Anterior cingulate cortex (tissue), 58 donors: ENCODE data around the gene NRG3.

Experiments used
- DNase-seq, 58 donors: peaks; one replicate each; lab custom pipeline; 2025; lab: John Stamatoyannopoulos, UW

NRG3 gene

DNA sequence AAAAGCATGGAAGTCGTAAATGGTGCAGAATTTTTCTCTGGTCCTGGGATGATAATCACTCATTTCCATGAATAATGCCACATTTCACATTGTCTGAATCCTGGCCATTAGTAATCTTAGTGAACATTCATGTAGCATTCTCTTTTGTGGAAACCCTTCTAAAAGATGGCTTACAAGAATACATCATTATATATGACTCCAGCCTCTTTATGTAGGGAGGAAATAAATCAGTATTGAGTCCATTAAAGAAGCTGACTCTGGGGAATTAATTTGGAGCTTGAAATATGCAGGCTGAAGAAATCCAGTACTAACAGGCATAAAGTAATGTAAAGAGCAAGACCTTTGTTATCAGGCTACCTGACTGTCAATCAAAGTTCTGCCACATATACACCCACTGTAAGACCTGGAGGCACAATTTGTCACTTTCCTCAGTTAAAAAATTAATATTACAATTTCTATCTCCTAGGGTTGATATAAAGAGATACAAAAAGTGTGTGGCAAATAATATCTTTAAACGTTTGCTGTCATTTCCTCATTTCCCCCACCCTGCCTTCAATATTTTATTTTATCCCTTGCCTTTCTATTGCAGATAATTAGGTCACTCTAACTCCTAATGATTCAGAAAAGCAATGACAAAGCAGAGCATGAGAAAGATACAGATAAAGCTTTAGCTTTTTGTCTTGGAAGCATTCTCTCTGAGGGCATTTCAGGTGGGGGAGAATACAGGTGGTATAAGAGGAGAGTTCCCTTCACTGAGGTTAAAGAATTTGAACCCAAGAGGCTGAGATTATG is 1142.3 kb downstream of the NRG3 start:
- DNase-seq: no peak

DNA sequence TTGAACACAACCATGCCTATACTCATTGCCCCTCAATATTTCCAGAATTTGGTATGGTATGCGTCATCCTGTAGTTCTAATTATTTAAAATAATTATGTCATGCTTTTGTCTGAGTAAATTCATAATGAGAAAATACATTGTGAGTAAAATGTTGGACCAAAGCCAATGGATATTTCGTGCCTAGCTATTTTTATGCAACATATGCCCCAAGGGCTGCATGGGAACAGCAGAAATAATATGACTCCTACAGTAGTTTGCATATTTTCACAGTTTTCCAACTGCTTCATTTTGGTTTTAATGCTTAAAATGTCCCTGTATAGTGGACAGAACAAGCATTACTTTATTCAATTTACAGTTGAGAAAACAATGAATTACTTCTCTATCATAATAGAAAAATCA is 1148.7 kb downstream of the NRG3 start:
- no peak for DNase-seq
